Stimulated activated CD4-positive, alpha-beta T cell treated with anti-CD3 and anti-CD28 coated beads, TNF-alpha, amount 100 ng/mL, for 48 hours (primary cell): Measurements from ENCODE around the gene ARHGEF5.
"Not testable (repeated sequence)": the region's sequence is repeated elsewhere in the genome, so short reads cannot be mapped to it uniquely, and the experiment has no call there.

ENCODE experiments used
- DNase-seq, 3 donors: peaks; one replicate each; pipeline ENCODE4 v3.0.0-alpha.2; 2020; ENCODE audit warnings: low read depth in 3 of 3

ARHGEF5 gene

GRCh38 chr7:144384071-144384470 is 28.9 kb downstream of the ARHGEF5 start:
- no peak for DNase-seq

GRCh38 chr7:144384555-144385245 is 29.5 kb downstream of the ARHGEF5 start:
- DNase-seq, result peak; percentile 21 to 39 (median 23)

- DNase-seq, result no peak
These were observed 31.5 kb downstream of the ARHGEF5 start for GRCh38 chr7:144386741-144387140.

- no peak for DNase-seq
These were observed 33.7 kb downstream of the ARHGEF5 start for GRCh38 chr7:144388950-144389349.

- DNase-seq, result no peak
These were observed 35.3 kb downstream of the ARHGEF5 start for GRCh38 chr7:144390481-144390880.

GRCh38 chr7:144391014-144391413 is 35.8 kb downstream of the ARHGEF5 start:
- no peak for DNase-seq

GRCh38 chr7:144391823-144392255 is 36.6 kb downstream of the ARHGEF5 start:
- no peak for DNase-seq

- DNase-seq, result no peak
These were observed 41.9 kb downstream of the ARHGEF5 start for GRCh38 chr7:144397086-144397485.

- no peak for DNase-seq
These were observed 43.1 kb downstream of the ARHGEF5 start for GRCh38 chr7:144398291-144398690.

- DNase-seq, result no peak
These were observed 43.7 kb downstream of the ARHGEF5 start for GRCh38 chr7:144398911-144399310.

GRCh38 chr7:144399946-144400345 is 44.7 kb downstream of the ARHGEF5 start:
- DNase-seq, result no peak

GRCh38 chr7:144401490-144401889 is 46.3 kb downstream of the ARHGEF5 start:
- DNase-seq, result no peak

GRCh38 chr7:144403102-144403501 is 47.9 kb downstream of the ARHGEF5 start:
- DNase-seq, result no peak

GRCh38 chr7:144403649-144404061 is 48.5 kb downstream of the ARHGEF5 start, which contains the start of gene NOBOX:
NOBOX (minus strand) TSS chr7:144403693.
- DNase-seq, result no peak

- DNase-seq, result no peak
These were observed 49.7 kb downstream of the ARHGEF5 start for GRCh38 chr7:144404946-144405345.

- no peak for DNase-seq
These were observed 52.2 kb downstream of the ARHGEF5 start for GRCh38 chr7:144407266-144407931.

GRCh38 chr7:144408121-144408520 is 52.9 kb downstream of the ARHGEF5 start:
- no peak for DNase-seq

GRCh38 chr7:144410441-144410840 is 55.2 kb downstream of the ARHGEF5 start:
- no peak for DNase-seq

- no peak for DNase-seq
These were observed 59.6 kb downstream of the ARHGEF5 start for GRCh38 chr7:144414815-144415214.

- DNase-seq, result no peak
These were observed 60.7 kb downstream of the ARHGEF5 start for GRCh38 chr7:144415858-144416257.

GRCh38 chr7:144416341-144416740 is 61.1 kb downstream of the ARHGEF5 start:
- no peak for DNase-seq

GRCh38 chr7:144418931-144419330 is 63.7 kb downstream of the ARHGEF5 start:
- DNase-seq, result not testable (repeated sequence)

GRCh38 chr7:144427539-144427938 is 72.3 kb downstream of the ARHGEF5 start:
- DNase-seq, result not testable (repeated sequence)
